ENCODE measurements around the gene TMC7.

The TMC7 gene

DNA sequence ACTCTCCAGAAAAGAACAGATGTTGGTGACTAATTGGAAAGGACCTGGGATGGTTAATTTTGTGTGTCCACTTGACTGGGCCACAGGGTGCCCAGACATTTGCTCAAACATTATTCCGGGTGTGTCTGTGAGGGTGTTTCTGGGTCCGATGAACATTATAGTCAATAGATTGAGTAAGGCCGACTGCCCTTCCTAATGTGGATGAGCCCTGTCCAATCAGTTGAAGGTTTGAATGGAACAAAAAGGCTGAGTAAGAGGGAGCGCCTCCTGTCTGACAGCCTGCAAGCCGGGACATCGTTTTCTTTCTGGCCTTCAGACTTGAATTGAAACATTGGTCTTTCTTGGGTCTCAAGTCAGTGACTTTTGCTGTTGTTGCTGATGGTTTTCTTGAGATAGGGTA is 107.2 kb downstream of the TMC7 start:
- Histone ChIP-seq H3K4me3 (replicated peaks; ENCODE audit: insufficient read depth, low read length) (no peak overlapping the region), H3K27ac (replicated peaks) (no peak overlapping the region), H3K27me3 (ENCODE audit: insufficient read depth, poor library complexity, severe bottlenecking) (no peaks in the 10 kb centered on the region)
- no peak for DNase-seq (ENCODE audit: low read depth in 1 of 2, low spot score in 1 of 2)
- TF ChIP-seq, protein P1, sequence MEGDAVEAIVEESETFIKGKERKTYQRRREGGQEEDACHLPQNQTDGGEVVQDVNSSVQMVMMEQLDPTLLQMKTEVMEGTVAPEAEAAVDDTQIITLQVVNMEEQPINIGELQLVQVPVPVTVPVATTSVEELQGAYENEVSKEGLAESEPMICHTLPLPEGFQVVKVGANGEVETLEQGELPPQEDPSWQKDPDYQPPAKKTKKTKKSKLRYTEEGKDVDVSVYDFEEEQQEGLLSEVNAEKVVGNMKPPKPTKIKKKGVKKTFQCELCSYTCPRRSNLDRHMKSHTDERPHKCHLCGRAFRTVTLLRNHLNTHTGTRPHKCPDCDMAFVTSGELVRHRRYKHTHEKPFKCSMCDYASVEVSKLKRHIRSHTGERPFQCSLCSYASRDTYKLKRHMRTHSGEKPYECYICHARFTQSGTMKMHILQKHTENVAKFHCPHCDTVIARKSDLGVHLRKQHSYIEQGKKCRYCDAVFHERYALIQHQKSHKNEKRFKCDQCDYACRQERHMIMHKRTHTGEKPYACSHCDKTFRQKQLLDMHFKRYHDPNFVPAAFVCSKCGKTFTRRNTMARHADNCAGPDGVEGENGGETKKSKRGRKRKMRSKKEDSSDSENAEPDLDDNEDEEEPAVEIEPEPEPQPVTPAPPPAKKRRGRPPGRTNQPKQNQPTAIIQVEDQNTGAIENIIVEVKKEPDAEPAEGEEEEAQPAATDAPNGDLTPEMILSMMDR (IDR thresholded peaks at IDR 0.05; ENCODE audit: insufficient read depth, low read length): no peak
- TF ChIP-seq, protein P2, sequence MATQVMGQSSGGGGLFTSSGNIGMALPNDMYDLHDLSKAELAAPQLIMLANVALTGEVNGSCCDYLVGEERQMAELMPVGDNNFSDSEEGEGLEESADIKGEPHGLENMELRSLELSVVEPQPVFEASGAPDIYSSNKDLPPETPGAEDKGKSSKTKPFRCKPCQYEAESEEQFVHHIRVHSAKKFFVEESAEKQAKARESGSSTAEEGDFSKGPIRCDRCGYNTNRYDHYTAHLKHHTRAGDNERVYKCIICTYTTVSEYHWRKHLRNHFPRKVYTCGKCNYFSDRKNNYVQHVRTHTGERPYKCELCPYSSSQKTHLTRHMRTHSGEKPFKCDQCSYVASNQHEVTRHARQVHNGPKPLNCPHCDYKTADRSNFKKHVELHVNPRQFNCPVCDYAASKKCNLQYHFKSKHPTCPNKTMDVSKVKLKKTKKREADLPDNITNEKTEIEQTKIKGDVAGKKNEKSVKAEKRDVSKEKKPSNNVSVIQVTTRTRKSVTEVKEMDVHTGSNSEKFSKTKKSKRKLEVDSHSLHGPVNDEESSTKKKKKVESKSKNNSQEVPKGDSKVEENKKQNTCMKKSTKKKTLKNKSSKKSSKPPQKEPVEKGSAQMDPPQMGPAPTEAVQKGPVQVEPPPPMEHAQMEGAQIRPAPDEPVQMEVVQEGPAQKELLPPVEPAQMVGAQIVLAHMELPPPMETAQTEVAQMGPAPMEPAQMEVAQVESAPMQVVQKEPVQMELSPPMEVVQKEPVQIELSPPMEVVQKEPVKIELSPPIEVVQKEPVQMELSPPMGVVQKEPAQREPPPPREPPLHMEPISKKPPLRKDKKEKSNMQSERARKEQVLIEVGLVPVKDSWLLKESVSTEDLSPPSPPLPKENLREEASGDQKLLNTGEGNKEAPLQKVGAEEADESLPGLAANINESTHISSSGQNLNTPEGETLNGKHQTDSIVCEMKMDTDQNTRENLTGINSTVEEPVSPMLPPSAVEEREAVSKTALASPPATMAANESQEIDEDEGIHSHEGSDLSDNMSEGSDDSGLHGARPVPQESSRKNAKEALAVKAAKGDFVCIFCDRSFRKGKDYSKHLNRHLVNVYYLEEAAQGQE (IDR thresholded peaks at IDR 0.05; ENCODE audit: insufficient replicate concordance, low read depth): no peak

DNA sequence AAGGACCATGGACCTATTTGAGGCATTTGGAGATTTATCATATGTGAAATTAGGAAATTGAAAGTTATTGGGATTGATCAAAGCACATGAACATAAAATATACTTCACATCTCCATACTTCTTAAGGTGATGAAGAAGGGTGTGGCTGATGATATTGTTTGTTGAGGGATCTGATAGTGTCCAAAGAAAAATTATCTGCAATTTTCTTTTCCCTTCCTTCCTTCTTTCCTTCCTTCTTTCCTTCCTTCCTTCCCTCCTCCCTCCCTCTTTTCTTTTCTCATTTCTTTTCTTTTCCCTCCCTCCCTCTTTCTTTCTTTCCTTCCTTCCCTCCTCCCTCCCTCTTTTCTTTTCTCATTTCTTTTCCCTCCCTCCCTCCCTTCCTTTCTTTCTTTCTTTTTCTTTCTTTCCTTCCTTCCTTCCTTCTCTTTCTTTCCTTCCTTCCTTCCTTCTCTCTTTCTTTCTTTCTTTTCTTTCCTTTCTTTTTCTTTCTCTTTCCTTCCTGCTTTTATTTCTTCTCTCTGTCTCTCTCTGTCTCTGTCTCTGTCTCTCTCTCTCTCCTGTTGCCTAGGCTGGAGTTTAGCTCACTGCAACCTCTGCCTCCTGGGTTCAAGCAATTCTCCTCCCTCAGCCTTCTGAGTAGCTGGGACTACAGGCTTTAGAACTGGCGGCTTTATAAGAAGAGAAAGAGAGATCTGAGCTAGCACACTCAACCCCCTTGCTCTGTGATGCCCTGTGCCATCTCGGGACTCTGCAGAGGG is 109.1 kb downstream of the TMC7 start:
- H3K27ac ChIP-seq (replicated peaks): no peak overlapping the region
- TF ChIP-seq, protein P1 (IDR thresholded peaks at IDR 0.05; ENCODE audit: insufficient read depth, low read length): no peak
- TF ChIP-seq, protein P2 (IDR thresholded peaks at IDR 0.05; ENCODE audit: insufficient replicate concordance, low read depth): no peak
- TF ChIP-seq POLR2AphosphoS5 (IDR thresholded peaks at IDR 0.05; ENCODE audit: low read depth) (no peak), SPI1 (IDR thresholded peaks at IDR 0.05; ENCODE audit: borderline replicate concordance, low read depth) (no peak), GABPA (IDR thresholded peaks at IDR 0.05; ENCODE audit: low read depth) (no peak)
- DNase-seq (ENCODE audit: low read depth in 1 of 2, low spot score in 1 of 2): no peak
- no peak overlapping the region for H3K4me3 ChIP-seq (replicated peaks; ENCODE audit: insufficient read depth, low read length)
- no peaks in the 10 kb centered on the region for H3K27me3 ChIP-seq (ENCODE audit: insufficient read depth, poor library complexity, severe bottlenecking)

DNA sequence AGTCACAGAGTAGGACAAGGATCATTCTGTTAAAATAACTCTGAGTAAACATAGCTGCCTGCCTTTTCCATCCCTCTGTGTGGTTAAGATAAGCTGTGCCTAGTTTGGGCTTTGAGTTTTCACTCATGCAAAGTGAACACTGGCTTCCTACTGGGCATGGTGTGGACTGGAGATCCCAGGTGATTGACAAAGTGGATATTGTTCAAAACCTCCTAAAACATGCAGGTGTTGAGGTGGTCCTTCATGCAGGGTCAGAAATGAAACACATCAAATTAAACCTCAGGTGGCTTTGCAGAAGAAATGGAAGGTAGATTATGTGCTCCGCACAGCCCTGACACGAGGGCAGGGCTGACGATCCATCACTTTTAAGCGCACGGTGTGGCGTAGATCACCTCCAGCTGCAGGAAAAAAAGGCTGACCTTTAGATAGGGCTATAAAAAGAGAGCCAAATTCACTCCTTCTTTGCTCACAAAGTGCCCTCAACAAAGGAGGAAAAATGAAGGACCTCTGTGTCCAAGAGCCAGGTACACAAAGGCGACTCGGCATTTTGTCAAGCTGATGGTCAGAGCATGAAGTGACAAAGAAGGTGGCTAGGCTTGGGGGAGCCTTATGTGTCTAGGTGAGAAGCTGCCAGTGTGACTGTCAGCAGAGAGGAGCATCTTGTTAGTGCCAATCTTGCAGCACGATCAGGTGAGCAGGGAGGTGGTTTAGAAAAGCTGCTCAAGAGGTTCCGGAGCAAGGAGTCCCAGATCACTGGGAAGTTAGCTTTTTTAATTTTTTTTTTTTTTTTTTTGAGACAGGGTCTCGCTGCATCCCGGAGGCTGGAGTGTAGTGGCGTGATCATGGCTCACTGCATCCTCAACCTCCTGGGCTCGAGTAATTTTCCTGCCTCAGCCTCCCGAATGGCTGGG is 110.2 kb downstream of the TMC7 start:
- no peak overlapping the region for H3K4me3 ChIP-seq (replicated peaks; ENCODE audit: insufficient read depth, low read length)
- no peak overlapping the region for H3K27ac ChIP-seq (replicated peaks)
- no peaks in the 10 kb centered on the region for H3K27me3 ChIP-seq (ENCODE audit: insufficient read depth, poor library complexity, severe bottlenecking)
- TF ChIP-seq GABPA (IDR thresholded peaks at IDR 0.05; ENCODE audit: low read depth): no peak
- no peak for DNase-seq (ENCODE audit: low read depth in 1 of 2, low spot score in 1 of 2)

DNA sequence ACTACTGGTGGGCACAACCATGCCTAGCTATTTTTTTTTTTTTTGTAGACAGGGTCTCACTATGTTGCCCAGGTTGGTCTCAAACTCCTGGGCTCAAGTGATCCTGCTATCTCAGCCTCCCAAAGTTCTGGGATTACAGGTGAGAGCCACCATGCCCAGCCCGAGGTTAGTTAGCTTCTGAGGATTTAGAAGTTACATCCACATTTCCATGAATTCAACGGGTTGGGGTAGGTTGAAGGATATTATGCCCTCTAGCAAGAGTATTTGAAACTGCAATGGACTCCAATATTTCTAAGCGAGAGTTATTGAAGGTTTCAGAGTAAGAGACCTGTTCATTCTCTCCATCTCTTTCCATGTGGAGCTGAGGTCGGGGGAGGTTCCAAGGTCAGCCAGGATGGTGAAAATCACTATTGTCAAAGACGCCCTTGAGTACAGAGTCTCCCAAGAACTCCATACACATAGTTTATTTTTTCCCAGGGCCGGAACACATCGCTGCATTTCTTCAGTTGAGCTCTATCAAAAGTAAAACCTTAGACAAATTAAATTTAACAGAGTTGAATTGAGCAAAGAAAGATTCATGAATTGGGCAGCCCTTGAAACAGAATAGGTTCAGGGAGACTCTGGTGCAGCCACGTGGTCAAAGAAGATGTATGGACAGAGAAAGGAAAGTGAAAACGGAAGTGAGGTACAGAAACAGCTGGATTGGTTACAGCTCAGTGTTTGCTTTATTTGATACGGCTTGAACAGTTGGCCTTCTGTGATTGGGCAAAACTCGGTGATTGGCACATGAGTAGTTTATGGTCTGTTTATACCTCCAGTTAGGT is 111.0 kb downstream of the TMC7 start:
- DNase-seq (ENCODE audit: low read depth in 1 of 2, low spot score in 1 of 2): no peak
- Histone ChIP-seq H3K4me3 (replicated peaks; ENCODE audit: insufficient read depth, low read length) (no peak overlapping the region), H3K27me3 (ENCODE audit: insufficient read depth, poor library complexity, severe bottlenecking) (no peaks in the 10 kb centered on the region), H3K27ac (replicated peaks) (no peak overlapping the region)
- peak; percentile 33; the same call in 1 of the 2 replicates for TF ChIP-seq SPI1 (IDR thresholded peaks at IDR 0.05; ENCODE audit: borderline replicate concordance, low read depth)
- TF ChIP-seq GABPA (IDR thresholded peaks at IDR 0.05; ENCODE audit: low read depth): no peak
